Measurements from ENCODE around the gene RFXAP. TPM values are rescaled to one million over a fixed set of nuclear protein-coding genes. Genes with fewer than 3 reads are reported as not detected.

The RFXAP gene
- total and polyA plus RNA-seq, 9 of the 15 experiments (the other 6 are each of a cell fraction or from before 2014, with no cell fraction given) = 2.1 to 9.7 (median 2.9) TPM

DNA sequence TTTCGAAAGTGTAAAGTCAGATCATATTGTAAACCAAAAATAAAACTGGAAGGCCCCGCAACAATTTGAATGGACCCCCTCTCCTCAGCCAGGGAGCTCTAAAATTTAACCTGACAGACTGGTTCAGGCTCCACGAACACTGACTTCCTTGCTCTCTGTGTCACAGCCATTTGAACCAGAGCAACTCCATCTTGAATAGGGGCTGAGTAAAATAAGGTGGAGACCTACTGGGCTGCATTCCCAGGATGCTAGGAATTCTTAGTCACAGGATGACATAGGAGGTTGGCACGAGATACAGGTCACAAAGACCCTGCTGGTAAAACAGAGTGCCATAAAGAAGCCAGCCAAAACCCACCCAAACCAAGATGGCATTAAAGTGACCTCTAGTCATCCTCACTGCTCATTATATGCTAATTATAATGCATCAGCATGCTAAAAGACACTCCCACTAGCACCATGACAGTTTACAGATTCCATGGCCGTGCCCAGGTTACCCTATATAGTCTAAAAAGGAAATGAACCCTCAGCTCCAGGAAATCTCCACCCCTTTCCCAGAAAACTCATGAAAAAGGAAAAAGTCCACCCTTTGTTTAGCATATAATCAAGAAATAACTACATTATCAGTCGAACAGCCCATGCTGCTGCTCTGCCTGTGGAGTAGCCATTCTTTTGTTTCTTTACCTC lies 43.1 kb downstream of the RFXAP start:
- H3K79me2 ChIP-seq (ENCODE audit: control insufficient read depth, insufficient read depth, low read length) = no peaks in the 10 kb centered on the region
- ATAC-seq (peak; percentile 54), DNase-seq (ENCODE audit: extremely low read depth in 1 of 4, low spot score in 3 of 4) (peak in 1 of 4 experiments; percentile 16), FAIRE-seq (no peak)
- H4K20me1 ChIP-seq (replicated peaks; ENCODE audit: control insufficient read depth, insufficient read depth, low read length) = no peaks in the 10 kb centered on the region
- 35% methylated on average over 6 of the region's 6 CpGs for WGBS (ENCODE audit: insufficient coverage, low coverage, missing lambda C conversion rate)
- peaks cover 5 to 6% of the 10 kb centered on the region in 2 experiments; a peak in 4 of 5 replicates for H3K27me3 ChIP-seq (ENCODE audit: control insufficient read depth in 2 of 2, insufficient read depth in 2 of 2, low read length in 2 of 2)
- ChIA-PET POLR2A (no interaction called here), CTCF (ENCODE audit: low intra/inter-chr PET ratio) (no interaction called here)
- H3K36me3 ChIP-seq (ENCODE audit: control insufficient read depth, insufficient read depth, low read length) = no peaks in the 10 kb centered on the region
- peak overlapping the region; percentile 38; the same call in 1 of the 2 replicates for H2AFZ ChIP-seq (ENCODE audit: low read depth, low read length)
- no TSS peak for BruUV-seq (replicated peaks)
- intact Hi-C loops (cut with micrococcal nuclease) = no loop called here
- peak overlapping the region; percentile 24; the same call in 1 of the 2 replicates for H3K4me2 ChIP-seq (ENCODE audit: insufficient read depth, low read length)
- H3K9me3 ChIP-seq (replicated peaks; ENCODE audit: control insufficient read depth, insufficient read depth, low read depth, low read length) = no peaks in the 10 kb centered on the region
- H3K4me3 ChIP-seq = no peak overlapping the region
- H3K9me1 ChIP-seq (ENCODE audit: control insufficient read depth, insufficient read depth, low read length) = no peaks in the 10 kb centered on the region
- H3K4me1 ChIP-seq (replicated peaks in 1 of 2; ENCODE audit: control insufficient read depth in 2 of 2, insufficient read depth in 2 of 2, low read length in 2 of 2) = 0 out of 5 replicates have a peak, but pooled peaks cover 0 to 6% of the 10 kb centered on the region in 2 experiments
- H3K9ac ChIP-seq (ENCODE audit: insufficient read depth in 1 of 2, low read depth in 2 of 2, low read length in 2 of 2) = no peak overlapping the region
- H3K27ac ChIP-seq (ENCODE audit: extremely low read depth, low read depth, low read length) = no peak overlapping the region
- in situ Hi-C loops (cut with MboI) = no loop called here
- TF ChIP-seq U2AF1 (optimal IDR thresholded peaks at IDR 0.05; ENCODE audit: low read depth, low read length) = no peak
- peak; percentile 81 for TF ChIP-seq ZNF311 (CRISPR knock-in tag; IDR thresholded peaks at IDR 0.05)
- TF ChIP-seq TAF1 (IDR thresholded peaks at IDR 0.05; ENCODE audit: control insufficient read depth, extremely low read depth, insufficient read depth, low read length, severe bottlenecking) = no peak
- TF ChIP-seq, protein P1, sequence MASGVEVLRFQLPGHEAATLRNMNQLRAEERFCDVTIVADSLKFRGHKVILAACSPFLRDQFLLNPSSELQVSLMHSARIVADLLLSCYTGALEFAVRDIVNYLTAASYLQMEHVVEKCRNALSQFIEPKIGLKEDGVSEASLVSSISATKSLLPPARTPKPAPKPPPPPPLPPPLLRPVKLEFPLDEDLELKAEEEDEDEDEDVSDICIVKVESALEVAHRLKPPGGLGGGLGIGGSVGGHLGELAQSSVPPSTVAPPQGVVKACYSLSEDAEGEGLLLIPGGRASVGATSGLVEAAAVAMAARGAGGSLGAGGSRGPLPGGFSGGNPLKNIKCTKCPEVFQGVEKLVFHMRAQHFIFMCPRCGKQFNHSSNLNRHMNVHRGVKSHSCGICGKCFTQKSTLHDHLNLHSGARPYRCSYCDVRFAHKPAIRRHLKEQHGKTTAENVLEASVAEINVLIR (CRISPR knock-in tag; IDR thresholded peaks at IDR 0.05) = peak; percentile 29; the same call in 1 of the 2 replicates
- TF ChIP-seq, protein P2, sequence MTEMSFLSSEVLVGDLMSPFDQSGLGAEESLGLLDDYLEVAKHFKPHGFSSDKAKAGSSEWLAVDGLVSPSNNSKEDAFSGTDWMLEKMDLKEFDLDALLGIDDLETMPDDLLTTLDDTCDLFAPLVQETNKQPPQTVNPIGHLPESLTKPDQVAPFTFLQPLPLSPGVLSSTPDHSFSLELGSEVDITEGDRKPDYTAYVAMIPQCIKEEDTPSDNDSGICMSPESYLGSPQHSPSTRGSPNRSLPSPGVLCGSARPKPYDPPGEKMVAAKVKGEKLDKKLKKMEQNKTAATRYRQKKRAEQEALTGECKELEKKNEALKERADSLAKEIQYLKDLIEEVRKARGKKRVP (CRISPR knock-in tag; IDR thresholded peaks at IDR 0.05) = 0 out of 2 replicates have a peak, but pooled peaks have one; percentile 42
- TF ChIP-seq, protein P3, sequence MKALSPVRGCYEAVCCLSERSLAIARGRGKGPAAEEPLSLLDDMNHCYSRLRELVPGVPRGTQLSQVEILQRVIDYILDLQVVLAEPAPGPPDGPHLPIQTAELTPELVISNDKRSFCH (CRISPR knock-in tag; IDR thresholded peaks at IDR 0.05) = peak; percentile 44; the same call in 1 of the 2 replicates
- TF ChIP-seq, protein P3 (tag; IDR thresholded peaks at IDR 0.05) = no peak
- TF ChIP-seq NR2C1 (IDR thresholded peaks at IDR 0.05) = no peak
- peak; percentile 66 for TF ChIP-seq NR2C1 (tag; IDR thresholded peaks at IDR 0.05)
- peak; percentile 40; the same call in 1 of the 2 replicates for TF ChIP-seq ZNF584 (CRISPR knock-in tag; IDR thresholded peaks at IDR 0.05; ENCODE audit: low read depth)
- peak; percentile 64 for TF ChIP-seq ETV1 (tag; conservative IDR thresholded peaks at IDR 0.05; ENCODE audit: low read depth)
- TF ChIP-seq BACH1 (tag; IDR thresholded peaks at IDR 0.05) = peak; percentile 69
- TF ChIP-seq EP400 (IDR thresholded peaks at IDR 0.05) = no peak
- peak; percentile 74; the same call in 1 of the 2 replicates for TF ChIP-seq DMBX1 (CRISPR knock-in tag; IDR thresholded peaks at IDR 0.05; ENCODE audit: borderline replicate concordance)
- no peak for TF ChIP-seq EWSR1 (IDR thresholded peaks at IDR 0.05; ENCODE audit: borderline replicate concordance, low read depth, partially characterized antibody)
- TF ChIP-seq POLR3G (IDR thresholded peaks at IDR 0.05; ENCODE audit: extremely low read depth, insufficient read length, insufficient replicate concordance) = no peak
- TF ChIP-seq, protein P4, sequence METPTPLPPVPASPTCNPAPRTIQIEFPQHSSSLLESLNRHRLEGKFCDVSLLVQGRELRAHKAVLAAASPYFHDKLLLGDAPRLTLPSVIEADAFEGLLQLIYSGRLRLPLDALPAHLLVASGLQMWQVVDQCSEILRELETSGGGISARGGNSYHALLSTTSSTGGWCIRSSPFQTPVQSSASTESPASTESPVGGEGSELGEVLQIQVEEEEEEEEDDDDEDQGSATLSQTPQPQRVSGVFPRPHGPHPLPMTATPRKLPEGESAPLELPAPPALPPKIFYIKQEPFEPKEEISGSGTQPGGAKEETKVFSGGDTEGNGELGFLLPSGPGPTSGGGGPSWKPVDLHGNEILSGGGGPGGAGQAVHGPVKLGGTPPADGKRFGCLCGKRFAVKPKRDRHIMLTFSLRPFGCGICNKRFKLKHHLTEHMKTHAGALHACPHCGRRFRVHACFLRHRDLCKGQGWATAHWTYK (CRISPR knock-in tag; IDR thresholded peaks at IDR 0.05) = peak; percentile 76
- TF ChIP-seq IFI16 (CRISPR knock-in tag; IDR thresholded peaks at IDR 0.05) = no peak
- TF ChIP-seq TCF7L2 (IDR thresholded peaks at IDR 0.05; ENCODE audit: low read depth, low read length) = no peak
